ENCODE measurements around the gene TAS2R39. TPM values are rescaled to one million over a fixed set of nuclear protein-coding genes. Genes with fewer than 3 reads are reported as not detected.

The TAS2R39 gene
- total RNA-seq, 1 experiment from 2014 or later: not detected

DNA sequence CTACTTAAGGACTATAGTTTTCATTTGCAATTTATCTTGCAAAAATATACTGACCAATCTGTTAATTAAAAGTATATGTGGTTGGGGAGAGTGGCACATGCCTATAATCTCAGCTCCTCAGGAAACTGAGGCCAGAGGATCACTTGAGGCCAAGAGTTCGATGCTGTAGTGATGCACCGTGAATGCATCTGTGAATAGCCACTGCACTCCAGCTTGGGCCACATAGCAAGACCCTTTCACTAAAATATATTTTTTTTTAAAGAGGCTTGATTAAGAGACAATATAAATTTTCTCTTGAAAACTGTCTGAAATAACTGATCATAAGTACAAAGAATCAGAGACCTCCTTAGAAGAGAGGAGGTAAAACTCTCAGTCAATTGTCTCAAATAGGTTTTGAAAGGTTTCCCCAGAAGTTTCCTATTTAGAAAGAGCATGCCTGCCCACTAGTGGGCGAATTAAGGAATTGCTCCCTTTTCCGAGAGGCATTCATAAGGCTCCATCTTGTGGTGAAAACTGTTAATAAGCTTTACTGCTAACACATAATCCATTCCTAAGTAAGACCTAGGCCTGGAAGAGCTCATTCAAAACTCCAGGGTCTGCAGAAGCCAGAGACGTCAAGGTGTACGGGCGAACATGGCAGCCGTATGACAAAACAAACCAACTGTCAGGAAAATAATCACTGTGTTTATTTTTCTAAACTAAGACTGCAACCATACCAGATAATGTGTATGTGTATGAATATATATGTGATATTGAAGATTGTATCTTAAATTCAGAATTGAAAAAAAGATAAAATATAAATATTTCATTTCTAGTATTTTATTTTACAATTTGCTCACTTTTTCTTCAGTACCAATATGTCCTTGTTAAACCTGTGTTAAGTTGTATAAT is 31.8 kb downstream of the TAS2R39 start:
- Histone ChIP-seq H3K14ac (ENCODE audit: insufficient read depth, low read length) (no peak overlapping the region), H4K20me1 (ENCODE audit: control insufficient read depth, insufficient read depth, insufficient read length) (no peaks in the 10 kb centered on the region), H3K27me3 (ENCODE audit: insufficient read depth, low read length) (no peaks in the 10 kb centered on the region), H3K4me1 (ENCODE audit: insufficient read depth, low read length) (no peaks in the 10 kb centered on the region), H3K18ac (ENCODE audit: insufficient read length, low read depth, low read length) (no peak overlapping the region), H2BK5ac (ENCODE audit: insufficient read length, low read length) (no peak overlapping the region), H3K4me2 (ENCODE audit: insufficient read depth, insufficient read length, low read length) (no peak overlapping the region), H3K9ac (ENCODE audit: extremely low read depth, insufficient read length, low read length) (no peak overlapping the region), H4K8ac (replicated peaks; ENCODE audit: insufficient read length, low read depth, low read length) (no peak overlapping the region), H2AK5ac (ENCODE audit: insufficient read length, low read length) (no peak overlapping the region), H3K27ac (ENCODE audit: insufficient read length, low read depth, low read length) (no peak overlapping the region), H3K23me2 (ENCODE audit: insufficient read length, low read depth, low read length, poor library complexity, severe bottlenecking) (no peaks in the 10 kb centered on the region), H4K91ac (ENCODE audit: insufficient read length, low read depth, low read length) (no peak overlapping the region), H2BK12ac (ENCODE audit: insufficient read length, low read depth, low read length) (no peak overlapping the region), H3T11ph (ENCODE audit: low read length) (no peak overlapping the region), H3K9me3 (ENCODE audit: control insufficient read depth, low read depth, low read length) (no peaks in the 10 kb centered on the region), H3K79me1 (ENCODE audit: insufficient read depth, low read depth, low read length, poor library complexity, severe bottlenecking) (no peaks in the 10 kb centered on the region), H3K23ac (ENCODE audit: insufficient read length, low read depth, low read length) (no peak overlapping the region), H2BK120ac (ENCODE audit: low read depth, low read length, poor library complexity, severe bottlenecking) (no peak overlapping the region), H3K79me2 (ENCODE audit: insufficient read depth, low read length) (no peaks in the 10 kb centered on the region), H3K4ac (ENCODE audit: low read depth, low read length) (no peak overlapping the region), H2AFZ (ENCODE audit: low read length) (no peak overlapping the region), H3K56ac (ENCODE audit: insufficient read length, low read depth, low read length) (no peak overlapping the region), H4K5ac (ENCODE audit: insufficient read length, low read depth, low read length) (no peak overlapping the region), H2BK20ac (ENCODE audit: low read depth, low read length, poor library complexity, severe bottlenecking) (no peak overlapping the region), H2BK15ac (ENCODE audit: low read depth, low read length) (no peak overlapping the region)
- TF ChIP-seq, protein P1, sequence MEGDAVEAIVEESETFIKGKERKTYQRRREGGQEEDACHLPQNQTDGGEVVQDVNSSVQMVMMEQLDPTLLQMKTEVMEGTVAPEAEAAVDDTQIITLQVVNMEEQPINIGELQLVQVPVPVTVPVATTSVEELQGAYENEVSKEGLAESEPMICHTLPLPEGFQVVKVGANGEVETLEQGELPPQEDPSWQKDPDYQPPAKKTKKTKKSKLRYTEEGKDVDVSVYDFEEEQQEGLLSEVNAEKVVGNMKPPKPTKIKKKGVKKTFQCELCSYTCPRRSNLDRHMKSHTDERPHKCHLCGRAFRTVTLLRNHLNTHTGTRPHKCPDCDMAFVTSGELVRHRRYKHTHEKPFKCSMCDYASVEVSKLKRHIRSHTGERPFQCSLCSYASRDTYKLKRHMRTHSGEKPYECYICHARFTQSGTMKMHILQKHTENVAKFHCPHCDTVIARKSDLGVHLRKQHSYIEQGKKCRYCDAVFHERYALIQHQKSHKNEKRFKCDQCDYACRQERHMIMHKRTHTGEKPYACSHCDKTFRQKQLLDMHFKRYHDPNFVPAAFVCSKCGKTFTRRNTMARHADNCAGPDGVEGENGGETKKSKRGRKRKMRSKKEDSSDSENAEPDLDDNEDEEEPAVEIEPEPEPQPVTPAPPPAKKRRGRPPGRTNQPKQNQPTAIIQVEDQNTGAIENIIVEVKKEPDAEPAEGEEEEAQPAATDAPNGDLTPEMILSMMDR (conservative IDR thresholded peaks at IDR 0.05): peak; percentile 100
- Mint-ChIP-seq H3K36me3 (ENCODE audit: insufficient read depth in 1 of 3, low read depth in 3 of 3) (peaks cover 0 to 5% (median 0%) of the 10 kb centered on the region in 3 experiments; a peak in 1 of 7 replicates), H3K27ac (no peak overlapping the region), H3K4me1 (no peaks in the 10 kb centered on the region), H3K27me3 (ENCODE audit: low read depth) (peaks cover 9% of the 10 kb centered on the region; the same call in 1 of the 2 replicates), H3K9me3 (peaks cover 0 to 9% of the 10 kb centered on the region in 2 experiments; a peak in 2 of 5 replicates), H3K4me3 (no peak overlapping the region)
- no CpG with 5 or more reads among the region's 8 CpGs for WGBS (ENCODE audit: extremely low coverage, insufficient read length, low lambda C conversion rate)
- peak; percentile 69 for DNase-seq

Measured in H9 (cell line).